Endothelial cell of umbilical vein (primary cell): ENCODE measurements around the gene ACTG1.

Source experiments
- CTCF ChIP-seq, 2 donors: IDR thresholded peaks; 1 replicate in 1 of 2; 2 replicates in 1 of 2; pipeline ENCODE4 v1.5.1; 2011; ENCODE audit warnings: low read length in 2 of 2, mild to moderate bottlenecking in 2 of 2, moderate library complexity in 2 of 2, control low read depth in 1 of 2, inconsistent platforms in 1 of 2, low read depth in 1 of 2; ENCODE audit not compliant: insufficient read depth in 1 of 2; ENCODE audit errors: extremely low read depth in 1 of 2
- EZH2 ChIP-seq: IDR thresholded peaks from 2 replicates; pipeline ENCODE4 v1.6.1; 2012; ENCODE audit warnings: borderline replicate concordance, low read depth, mild to moderate bottlenecking, moderate library complexity, low read length, inconsistent platforms; ENCODE audit not compliant: severe bottlenecking
- GATA2 ChIP-seq: IDR thresholded peaks from 2 replicates; pipeline ENCODE4 v1.7.0; 2011; ENCODE audit warnings: low read depth, mild to moderate bottlenecking, moderate library complexity, mixed read lengths, low read length; ENCODE audit not compliant: insufficient read length, insufficient read depth
- POLR2A ChIP-seq: IDR thresholded peaks from 2 replicates; pipeline ENCODE4 v1.6.1; 2012; ENCODE audit warnings: low read depth, mild to moderate bottlenecking, control low read depth, low read length
- POLR2AphosphoS5 ChIP-seq: IDR thresholded peaks from 2 replicates; pipeline ENCODE4 v1.6.1; 2012; ENCODE audit warnings: low read depth, mild to moderate bottlenecking, control low read depth, low read length, moderate library complexity; ENCODE audit not compliant: insufficient read depth

GRCh38 chr17:81522491-81523401 lies 10.1 kb upstream of the ACTG1 start:
- TF ChIP-seq POLR2A (no peak), GATA2 (no peak), CTCF (IDR thresholded peaks at IDR 0.05; ENCODE audit: extremely low read depth in 1 of 2, insufficient read depth in 1 of 2, low read depth in 1 of 2, low read length in 2 of 2) (no peak), EZH2 (no peak), POLR2AphosphoS5 (no peak)
